ENCODE data around the gene MYO7B. TPM values are rescaled to one million over a fixed set of nuclear protein-coding genes. Genes with fewer than 3 reads are reported as not detected.
A peak's percentile ranks its signal among the peaks of the same experiment; 100 is the strongest.

MYO7B gene
- polyA plus RNA-seq, 1 donor from 2014 or later, result 1.1 TPM

GRCh38 chr2:127652786-127653357 is 117.4 kb downstream of the MYO7B start:
- Mint-ChIP-seq H3K4me1 (peaks cover 21 to 22% (median 22%) of the 10 kb centered on the region in 3 donors), H3K4me3 (no peak overlapping the region), H3K27ac (peak overlapping the region in 2 of 3 donors; percentile 11 to 50), H3K9me3 (no peaks in the 10 kb centered on the region), H3K27me3 (no peaks in the 10 kb centered on the region), H3K36me3 (no peaks in the 10 kb centered on the region)

- Mint-ChIP-seq H3K27me3 (peaks cover under 1% of the 10 kb centered on the region), H3K4me3 (peak overlapping the region in 1 of 4 donors; percentile 43), H3K4me1 (peaks cover 18 to 22% (median 21%) of the 10 kb centered on the region in 3 donors), H3K27ac (peak overlapping the region in 1 of 3 donors; percentile 53), H3K9me3 (no peaks in the 10 kb centered on the region), H3K36me3 (no peaks in the 10 kb centered on the region)
Observed at GRCh38 chr2:127653421-127654083, 118.1 kb downstream of the MYO7B start.

- Mint-ChIP-seq H3K4me3 (no peak overlapping the region), H3K27me3 (peaks cover 4% of the 10 kb centered on the region), H3K27ac (no peak overlapping the region), H3K4me1 (peaks cover 17 to 22% (median 20%) of the 10 kb centered on the region in 3 donors), H3K36me3 (no peaks in the 10 kb centered on the region), H3K9me3 (no peaks in the 10 kb centered on the region)
Observed at GRCh38 chr2:127654084-127654837, 118.8 kb downstream of the MYO7B start.

GRCh38 chr2:127654838-127655175 is 119.3 kb downstream of the MYO7B start:
- Mint-ChIP-seq H3K27ac (peak overlapping the region in 1 of 3 donors; percentile 53), H3K27me3 (peaks cover 4% of the 10 kb centered on the region), H3K36me3 (no peaks in the 10 kb centered on the region), H3K4me3 (no peak overlapping the region), H3K4me1 (peaks cover 13 to 18% (median 16%) of the 10 kb centered on the region in 3 donors), H3K9me3 (peaks cover 0 to under 1% (median 0%) of the 10 kb centered on the region in 3 donors)

GRCh38 chr2:127655209-127656073 is 120.0 kb downstream of the MYO7B start:
- Mint-ChIP-seq H3K27ac (no peak overlapping the region), H3K4me1 (peaks cover 10 to 17% (median 16%) of the 10 kb centered on the region in 3 donors), H3K9me3 (peaks cover 0 to 2% (median 0%) of the 10 kb centered on the region in 3 donors), H3K4me3 (no peak overlapping the region), H3K27me3 (peaks cover 7% of the 10 kb centered on the region), H3K36me3 (no peaks in the 10 kb centered on the region)

GRCh38 chr2:127656569-127657231 is 121.2 kb downstream of the MYO7B start:
- Mint-ChIP-seq H3K27me3 (peaks cover 9% of the 10 kb centered on the region), H3K4me3 (no peak overlapping the region), H3K4me1 (peaks cover 8 to 14% (median 8%) of the 10 kb centered on the region in 3 donors), H3K36me3 (no peaks in the 10 kb centered on the region), H3K27ac (no peak overlapping the region), H3K9me3 (peaks cover 0 to 2% (median 0%) of the 10 kb centered on the region in 3 donors)

GRCh38 chr2:127657232-127657595 is 121.7 kb downstream of the MYO7B start:
- Mint-ChIP-seq H3K27ac (no peak overlapping the region), H3K36me3 (no peaks in the 10 kb centered on the region), H3K4me1 (peaks cover 5 to 12% (median 7%) of the 10 kb centered on the region in 3 donors), H3K27me3 (peaks cover 9% of the 10 kb centered on the region), H3K4me3 (no peak overlapping the region), H3K9me3 (peaks cover 0 to 4% (median 0%) of the 10 kb centered on the region in 3 donors)

- H3K4me1 Mint-ChIP-seq, result peaks cover 0 to 5% (median 2%) of the 10 kb centered on the region in 3 donors
- H3K36me3 Mint-ChIP-seq, result no peaks in the 10 kb centered on the region
- peaks cover 16% of the 10 kb centered on the region for H3K27me3 Mint-ChIP-seq
- no peak overlapping the region for H3K27ac Mint-ChIP-seq
- H3K4me3 Mint-ChIP-seq, result peak overlapping the region in 1 of 4 donors; percentile 22
- H3K9me3 Mint-ChIP-seq, result peaks cover 0 to 4% (median 0%) of the 10 kb centered on the region in 3 donors
Observed at GRCh38 chr2:127658146-127658545, 122.7 kb downstream of the MYO7B start.

GRCh38 chr2:127658641-127659407 is 123.3 kb downstream of the MYO7B start:
- no peaks in the 10 kb centered on the region for H3K36me3 Mint-ChIP-seq
- peaks cover 22% of the 10 kb centered on the region for H3K27me3 Mint-ChIP-seq
- no peak overlapping the region for H3K4me3 Mint-ChIP-seq
- H3K27ac Mint-ChIP-seq, result no peak overlapping the region
- H3K9me3 Mint-ChIP-seq, result peaks cover 0 to 4% (median 0%) of the 10 kb centered on the region in 3 donors
- peaks cover 0 to 7% (median 0%) of the 10 kb centered on the region in 3 donors for H3K4me1 Mint-ChIP-seq

GRCh38 chr2:127659408-127660290 is 124.2 kb downstream of the MYO7B start:
- Mint-ChIP-seq H3K9me3 (peaks cover 0 to 4% (median 0%) of the 10 kb centered on the region in 3 donors), H3K27ac (no peak overlapping the region), H3K27me3 (peaks cover 26% of the 10 kb centered on the region), H3K36me3 (no peaks in the 10 kb centered on the region), H3K4me3 (peak overlapping the region in 1 of 4 donors; percentile 52), H3K4me1 (peaks cover 0 to 7% (median 0%) of the 10 kb centered on the region in 3 donors)

- Mint-ChIP-seq H3K27ac (no peak overlapping the region), H3K9me3 (peaks cover 0 to 4% (median 0%) of the 10 kb centered on the region in 3 donors), H3K36me3 (peaks cover 2% of the 10 kb centered on the region), H3K4me1 (peaks cover 0 to 7% (median 0%) of the 10 kb centered on the region in 3 donors), H3K27me3 (peaks cover 31% of the 10 kb centered on the region), H3K4me3 (no peak overlapping the region)
Observed at GRCh38 chr2:127660291-127660578, 124.8 kb downstream of the MYO7B start.

GRCh38 chr2:127661072-127661649 is 125.7 kb downstream of the MYO7B start:
- Mint-ChIP-seq H3K4me1 (peaks cover 0 to 7% (median 0%) of the 10 kb centered on the region in 3 donors), H3K9me3 (peaks cover 0 to 4% (median 0%) of the 10 kb centered on the region in 3 donors), H3K27ac (no peak overlapping the region), H3K4me3 (no peak overlapping the region), H3K36me3 (peaks cover 2% of the 10 kb centered on the region), H3K27me3 (peaks cover 37% of the 10 kb centered on the region)
